Measurements from ENCODE around the gene MICALL2.
A peak's percentile ranks its signal among the peaks of the same experiment; 100 is the strongest.

Gene MICALL2

GRCh38 chr7:1458683-1459511 lies at the start of gene MICALL2:
Gene MICALL2, minus strand, starts transcription at chr7:1459470. Its CDS starts 144 bp downstream, at chr7:1459326.
- DNase-seq, result peak; percentile 93

- no peak for DNase-seq
Measured at GRCh38 chr7:1508277-1508758, 49.0 kb upstream of the MICALL2 start.

GRCh38 chr7:1505731-1506550 lies 46.7 kb upstream of the MICALL2 start:
- no peak for DNase-seq

- DNase-seq, result peak; percentile 88
Measured at GRCh38 chr7:1503816-1504775, 44.8 kb upstream of the MICALL2 start, which contains the start of gene INTS1. Gene INTS1, minus strand, starts transcription at chr7:1504389. Its CDS starts 429 bp downstream, at chr7:1503960.

GRCh38 chr7:1503390-1503789 lies 44.1 kb upstream of the MICALL2 start:
- no peak for DNase-seq

GRCh38 chr7:1502845-1503244 lies 43.6 kb upstream of the MICALL2 start:
- no peak for DNase-seq

- DNase-seq, result no peak
Measured at GRCh38 chr7:1501487-1502270, 42.4 kb upstream of the MICALL2 start.

- no peak for DNase-seq
Measured at GRCh38 chr7:1500064-1500807, 41.0 kb upstream of the MICALL2 start.

- no peak for DNase-seq
Measured at GRCh38 chr7:1499367-1500029, 40.2 kb upstream of the MICALL2 start.

GRCh38 chr7:1498370-1499305 lies 39.4 kb upstream of the MICALL2 start:
- DNase-seq, result no peak

- no peak for DNase-seq
Measured at GRCh38 chr7:1497293-1497927, 38.1 kb upstream of the MICALL2 start.

- no peak for DNase-seq
Measured at GRCh38 chr7:1496531-1497292, 37.4 kb upstream of the MICALL2 start.

GRCh38 chr7:1495564-1496242 lies 36.4 kb upstream of the MICALL2 start:
- DNase-seq, result no peak

- DNase-seq, result no peak
Measured at GRCh38 chr7:1494866-1495563, 35.7 kb upstream of the MICALL2 start.

GRCh38 chr7:1494447-1494846 lies 35.2 kb upstream of the MICALL2 start:
- DNase-seq, result no peak

- no peak for DNase-seq
Measured at GRCh38 chr7:1493571-1493970, 34.3 kb upstream of the MICALL2 start.

- DNase-seq, result no peak
Measured at GRCh38 chr7:1493129-1493528, 33.9 kb upstream of the MICALL2 start.
